Neural cell (in vitro differentiated cells): ENCODE measurements around the gene URB1. TPM values are rescaled to one million over a fixed set of nuclear protein-coding genes. Genes with fewer than 3 reads are reported as not detected.

Experiments used
- H2AFZ ChIP-seq: fragments of 200-600, 300-800 bp; sonication (generic), shearing (Covaris generic); 2 replicates; pipeline ENCODE4 v1.6.0; 2014; ENCODE audit warnings: low read depth, mild to moderate bottlenecking, antibody characterized with exemption, low read length, moderate library complexity
- H3F3A ChIP-seq: fragments of 200-600 bp; shearing (Covaris generic); 2 replicates; pipeline ENCODE4 v1.6.1; 2016; ENCODE audit warnings: mild to moderate bottlenecking, moderate library complexity, mixed read lengths, antibody characterized with exemption, low read length; ENCODE audit not compliant: insufficient read depth, poor library complexity, severe bottlenecking
- H3K27ac ChIP-seq: fragments of 200-600, 300-800 bp; sonication (generic), shearing (Covaris generic); 2 replicates; pipeline ENCODE4 v1.5.1; 2014; ENCODE audit warnings: mild to moderate bottlenecking, low read length, moderate library complexity
- H3K27me3 ChIP-seq: fragments of 300-800, 200-600 bp; sonication (generic), shearing (Covaris generic); 2 replicates; pipeline ENCODE4 v1.6.0; 2014; ENCODE audit warnings: mild to moderate bottlenecking, low read depth, low read length, moderate library complexity; ENCODE audit not compliant: insufficient read depth
- H3K36me3 ChIP-seq: fragments of 300-800, 200-600 bp; sonication (generic), shearing (Covaris generic); 2 replicates; pipeline ENCODE4 v1.5.1; 2014; ENCODE audit warnings: mild to moderate bottlenecking, antibody characterized with exemption, low read length, moderate library complexity; ENCODE audit not compliant: insufficient read depth
- H3K4me2 ChIP-seq: fragments of 300-800, 200-600 bp; sonication (generic), shearing (Covaris generic); 2 replicates; pipeline ENCODE4 v1.6.0; 2014; ENCODE audit warnings: mild to moderate bottlenecking, low read length
- H3K4me3 ChIP-seq: fragments of 300-800, 200-600 bp; sonication (generic), shearing (Covaris generic); 2 replicates; pipeline ENCODE4 v1.5.1; 2014; ENCODE audit warnings: mild to moderate bottlenecking, low read length, moderate library complexity
- H3K79me2 ChIP-seq: fragments of 200-600 bp; shearing (Covaris generic); replicated peaks from 2 replicates; pipeline ENCODE4 v1.6.0; 2014; ENCODE audit warnings: mild to moderate bottlenecking, low read length, moderate library complexity; ENCODE audit not compliant: insufficient read depth
- H3K9ac ChIP-seq: fragments of 300-800, 200-600 bp; sonication (generic), shearing (Covaris generic); 2 replicates; pipeline ENCODE4 v1.6.1; 2016; ENCODE audit warnings: mild to moderate bottlenecking, low read length, mixed read lengths
- H3K9me2 ChIP-seq: fragments of 200-600 bp; shearing (Covaris generic); 2 replicates; pipeline ENCODE4 v1.6.1; 2016; ENCODE audit warnings: mild to moderate bottlenecking, low read length, mixed read lengths; ENCODE audit not compliant: insufficient read depth
- H3K9me3 ChIP-seq: fragments of 200-600, 300-800 bp; sonication (generic), shearing (Covaris generic); 2 replicates; pipeline ENCODE4 v1.6.1; 2016; ENCODE audit warnings: mild to moderate bottlenecking, mixed run types, low read length, moderate library complexity, mixed read lengths
- H4K20me1 ChIP-seq: fragments of 200-600 bp; shearing (Covaris generic); 2 replicates; pipeline ENCODE4 v1.6.1; 2016; ENCODE audit warnings: mild to moderate bottlenecking, mixed run types; ENCODE audit not compliant: insufficient read depth
- CTCF ChIP-seq: fragments of 450-650 bp; IDR thresholded peaks from 2 replicates; pipeline ENCODE4 v1.5.1; 2014; ENCODE audit warnings: antibody characterized with exemption, mild to moderate bottlenecking, moderate library complexity; ENCODE audit not compliant: poor library complexity, severe bottlenecking
- EP300 ChIP-seq: fragments of 450-650 bp; conservative IDR thresholded peaks from 2 replicates; pipeline ENCODE4 v1.6.1; 2014; ENCODE audit warnings: antibody characterized with exemption, mild to moderate bottlenecking, moderate library complexity; ENCODE audit not compliant: poor library complexity, severe bottlenecking
- EZH2 ChIP-seq: fragments of 200-600, 300-800 bp; shearing (Covaris generic), sonication (generic); IDR thresholded peaks from 2 replicates; pipeline ENCODE4 v1.6.1; 2014; ENCODE audit warnings: antibody characterized with exemption, low read length, borderline replicate concordance, mild to moderate bottlenecking; ENCODE audit not compliant: insufficient read depth, poor library complexity, severe bottlenecking
- MXI1 ChIP-seq: fragments of 450-650 bp; conservative IDR thresholded peaks from 2 replicates; pipeline ENCODE4 v1.6.1; 2014; ENCODE audit warnings: antibody characterized with exemption, mild to moderate bottlenecking; ENCODE audit not compliant: poor library complexity, severe bottlenecking
- POLR2AphosphoS5 ChIP-seq: IDR thresholded peaks from 2 replicates; pipeline ENCODE4 v1.6.1; 2012
- RAD21 ChIP-seq: fragments of 450-650 bp; conservative IDR thresholded peaks from 2 replicates; pipeline ENCODE4 v1.6.1; 2014; ENCODE audit warnings: antibody characterized with exemption, mild to moderate bottlenecking, moderate library complexity
- REST ChIP-seq: IDR thresholded peaks from 2 replicates; pipeline ENCODE4 v1.6.1; 2012; ENCODE audit warnings: borderline replicate concordance
- SMC3 ChIP-seq: fragments of 450-650 bp; conservative IDR thresholded peaks from 2 replicates; pipeline ENCODE4 v1.6.1; 2014; ENCODE audit warnings: antibody characterized with exemption, mild to moderate bottlenecking, moderate library complexity; ENCODE audit not compliant: poor library complexity
- TAF1 ChIP-seq: IDR thresholded peaks from 2 replicates; pipeline ENCODE4 v1.6.1; 2012; ENCODE audit warnings: low read depth
- polyA plus RNA-seq: library from polyadenylated mRNA; depleted of rRNA; stranded (reverse); fragments of >200 nt; gene quantifications from 2 replicates; pipeline ENCODE4 v1.2.3, GENCODE V29; 2014

The URB1 gene
- polyA plus RNA-seq, 1 donor from 2014 or later: 4.4 TPM

DNA sequence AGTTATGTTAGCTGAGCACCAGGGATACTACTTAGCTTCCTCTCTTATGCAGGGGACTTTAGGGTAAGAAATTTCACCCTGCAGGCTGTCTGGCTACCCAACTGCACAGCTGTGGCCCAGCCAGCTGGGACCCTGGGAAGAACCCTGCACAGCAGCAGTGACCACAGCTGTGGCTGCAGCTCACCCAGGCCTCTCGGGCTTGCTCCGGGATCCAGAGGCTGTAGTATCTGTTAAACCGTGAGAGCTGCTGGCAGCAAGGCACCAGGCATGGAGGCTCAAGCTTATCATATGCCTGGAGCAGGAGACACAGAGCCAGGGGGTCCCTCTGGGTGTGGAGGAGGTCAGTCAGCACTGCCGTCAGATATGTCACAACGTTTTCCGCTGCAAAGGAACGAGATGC lies 40.3 kb downstream of the URB1 start:
- no peak overlapping the region for H3K9ac ChIP-seq
- no peak for TF ChIP-seq EP300
- no peak for TF ChIP-seq POLR2AphosphoS5
- no peak for TF ChIP-seq TAF1
- TF ChIP-seq MXI1: no peak
- TF ChIP-seq REST: no peak
- no peak for TF ChIP-seq EZH2
- no peak for TF ChIP-seq CTCF
- TF ChIP-seq RAD21: no peak
- no peak for TF ChIP-seq SMC3
- H3K9me2 ChIP-seq: no peaks in the 10 kb centered on the region
- H3K4me3 ChIP-seq: no peak overlapping the region
- H3K27me3 ChIP-seq: no peaks in the 10 kb centered on the region
- no peaks in the 10 kb centered on the region for H3K9me3 ChIP-seq
- no peaks in the 10 kb centered on the region for H3F3A ChIP-seq
- no peak overlapping the region for H3K4me2 ChIP-seq
- peaks cover 13% of the 10 kb centered on the region for H3K36me3 ChIP-seq
- H3K79me2 ChIP-seq: no peaks in the 10 kb centered on the region
- no peaks in the 10 kb centered on the region for H4K20me1 ChIP-seq
- no peak overlapping the region for H2AFZ ChIP-seq
- no peak overlapping the region for H3K27ac ChIP-seq

DNA sequence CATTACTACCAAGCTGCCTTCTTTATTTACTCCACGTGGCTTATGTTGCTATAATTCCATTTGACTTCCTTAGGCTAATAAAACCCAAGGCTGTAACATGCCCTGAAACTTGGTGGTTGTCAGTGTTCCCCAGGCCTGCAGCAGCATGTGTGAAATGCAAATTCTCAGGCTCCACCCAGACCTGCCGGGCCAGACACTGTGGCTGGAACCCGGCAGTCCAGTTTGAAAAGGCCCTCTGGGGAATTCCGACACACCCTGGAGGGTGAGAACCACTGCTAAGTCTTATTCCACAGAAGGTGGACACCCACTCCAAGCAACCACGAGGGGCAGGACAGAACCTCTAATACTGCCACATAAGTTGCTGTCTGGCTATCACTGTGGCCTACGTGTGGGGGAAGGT lies 41.4 kb downstream of the URB1 start:
- H2AFZ ChIP-seq: no peak overlapping the region
- no peaks in the 10 kb centered on the region for H3K9me3 ChIP-seq
- no peaks in the 10 kb centered on the region for H3K27me3 ChIP-seq
- no peak overlapping the region for H3K9ac ChIP-seq
- H4K20me1 ChIP-seq: no peaks in the 10 kb centered on the region
- H3K27ac ChIP-seq: no peak overlapping the region
- no peaks in the 10 kb centered on the region for H3F3A ChIP-seq
- no peaks in the 10 kb centered on the region for H3K79me2 ChIP-seq
- TF ChIP-seq TAF1 (no peak), EP300 (no peak), MXI1 (no peak), EZH2 (no peak), RAD21 (no peak), REST (no peak), CTCF (no peak)
- no peak overlapping the region for H3K4me2 ChIP-seq
- no peak overlapping the region for H3K4me3 ChIP-seq
- H3K9me2 ChIP-seq: no peaks in the 10 kb centered on the region
- H3K36me3 ChIP-seq: peaks cover 13% of the 10 kb centered on the region
